ENCODE measurements around the gene DNAH8. TPM values are rescaled to one million over a fixed set of nuclear protein-coding genes. Genes with fewer than 3 reads are reported as not detected.

DNAH8 gene
- total and polyA plus RNA-seq, 11 donors, result 0.02 to 0.50 (median 0.02) TPM; not detected in 8

GRCh38 chr6:38822963-38823362 is 107.9 kb downstream of the DNAH8 start:
- Histone ChIP-seq H3K9me3 (no peaks in the 10 kb centered on the region), H3K27me3 (peaks cover 0 to 13% (median 0%) of the 10 kb centered on the region in 9 donors), H3K4me3 (no peak overlapping the region), H3K36me3 (no peaks in the 10 kb centered on the region), H3K4me1 (no peaks in the 10 kb centered on the region), H3K27ac (no peak overlapping the region)
- WGBS, 4 donors, result 78 to 88% (median 81%) methylated on average over 6 of the region's 6 CpGs
- intact Hi-C loops (cut with DNase I), result no loop called here
- ATAC-seq (no peak), DNase-seq (no peak)
- TF ChIP-seq CTCF (IDR thresholded peaks at IDR 0.05), result no peak
- TF ChIP-seq POLR2A (IDR thresholded peaks at IDR 0.05), result no peak

GRCh38 chr6:38824243-38824894 is 109.3 kb downstream of the DNAH8 start:
- 82 to 92% (median 90%) methylated on average over 5 of the region's 5 CpGs for WGBS, 4 donors
- Histone ChIP-seq H3K27ac (no peak overlapping the region), H3K36me3 (no peaks in the 10 kb centered on the region), H3K9me3 (peaks cover 0 to 6% (median 0%) of the 10 kb centered on the region in 12 donors), H3K27me3 (peaks cover 0 to 7% (median 0%) of the 10 kb centered on the region in 9 donors), H3K4me1 (no peaks in the 10 kb centered on the region), H3K4me3 (no peak overlapping the region)
- DNase-seq, result no peak
- ATAC-seq, result no peak
- intact Hi-C loops (cut with DNase I), result no loop called here
- TF ChIP-seq CTCF (IDR thresholded peaks at IDR 0.05) (no peak), POLR2A (IDR thresholded peaks at IDR 0.05) (no peak)

GRCh38 chr6:38827024-38827423 is 111.9 kb downstream of the DNAH8 start:
- ATAC-seq (no peak), DNase-seq (no peak)
- no peaks in the 10 kb centered on the region for H3K36me3 ChIP-seq
- no peak for TF ChIP-seq CTCF (IDR thresholded peaks at IDR 0.05)
- TF ChIP-seq POLR2A (IDR thresholded peaks at IDR 0.05), result no peak
- no peaks in the 10 kb centered on the region for H3K27me3 ChIP-seq
- H3K4me3 ChIP-seq, result no peak overlapping the region
- no peak overlapping the region for H3K27ac ChIP-seq
- peaks cover 0 to 10% (median 0%) of the 10 kb centered on the region in 12 donors for H3K9me3 ChIP-seq
- 57 to 62% (median 60%) methylated on average over 2 of the region's 2 CpGs for WGBS, 4 donors
- intact Hi-C loops (cut with DNase I), result no loop called here
- H3K4me1 ChIP-seq, result no peaks in the 10 kb centered on the region

- Histone ChIP-seq H3K4me3 (no peak overlapping the region), H3K27ac (no peak overlapping the region), H3K4me1 (no peaks in the 10 kb centered on the region), H3K27me3 (no peaks in the 10 kb centered on the region), H3K36me3 (no peaks in the 10 kb centered on the region), H3K9me3 (peaks cover 0 to 10% (median 0%) of the 10 kb centered on the region in 12 donors)
- intact Hi-C loops (cut with DNase I), result no loop called here
- DNase-seq, result no peak
- TF ChIP-seq POLR2A (IDR thresholded peaks at IDR 0.05) (no peak), CTCF (IDR thresholded peaks at IDR 0.05) (no peak)
- peak in 1 of 4 donors; percentile 57 for ATAC-seq
Observed at GRCh38 chr6:38831865-38832264, 116.8 kb downstream of the DNAH8 start.
